GM13977 (cell line): Measurements from ENCODE around the gene OSBPL6.

Experiments used
- DNase-seq: peaks from one replicate; pipeline ENCODE4 v3.0.0; 2012; ENCODE audit warnings: low spot score
- CTCF ChIP-seq: IDR thresholded peaks from 2 replicates; pipeline ENCODE4 v1.5.1; 2012; ENCODE audit warnings: mild to moderate bottlenecking, control low read depth; ENCODE audit not compliant: insufficient read depth; ENCODE audit errors: extremely low read depth, missing control alignments
- in situ Hi-C: fragments of 300-500 bp; cut with MboI; formaldehyde crosslinking; loops from one replicate; pipeline ENCODE4 v1.12.0; 2022; ENCODE audit warnings: low sequenced_read_pairs, low pct_unique_long_range_greater_than_20kb, mixed read lengths, inconsistent platforms; ENCODE audit not compliant: unreplicated experiment

OSBPL6 gene

DNA sequence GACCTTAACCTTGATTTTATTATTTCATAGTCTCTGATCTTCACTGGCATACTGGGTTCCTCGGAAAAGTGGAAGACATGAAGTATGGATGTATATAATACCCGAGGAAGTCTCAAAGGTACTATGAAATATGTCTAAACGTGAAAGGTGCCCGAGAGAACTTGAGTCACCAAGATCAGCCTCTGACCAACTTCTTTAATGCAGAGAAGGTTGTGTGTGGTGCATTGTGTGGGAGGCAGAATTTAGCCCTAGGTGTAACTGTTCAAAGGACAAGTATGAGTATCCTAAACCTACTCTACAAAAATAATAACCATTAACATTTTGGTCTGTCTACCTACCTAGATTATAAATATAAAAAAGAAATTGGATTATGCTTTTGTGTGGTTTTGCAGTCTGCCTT is 36.1 kb downstream of the OSBPL6 start:
- no peak for TF ChIP-seq CTCF
- DNase-seq = no peak
- in situ Hi-C loops = no loop called here

GRCh38 chr2:178233428-178233827 is 39.1 kb downstream of the OSBPL6 start:
- DNase-seq = no peak
- in situ Hi-C loops = no loop called here
- TF ChIP-seq CTCF = no peak

DNA sequence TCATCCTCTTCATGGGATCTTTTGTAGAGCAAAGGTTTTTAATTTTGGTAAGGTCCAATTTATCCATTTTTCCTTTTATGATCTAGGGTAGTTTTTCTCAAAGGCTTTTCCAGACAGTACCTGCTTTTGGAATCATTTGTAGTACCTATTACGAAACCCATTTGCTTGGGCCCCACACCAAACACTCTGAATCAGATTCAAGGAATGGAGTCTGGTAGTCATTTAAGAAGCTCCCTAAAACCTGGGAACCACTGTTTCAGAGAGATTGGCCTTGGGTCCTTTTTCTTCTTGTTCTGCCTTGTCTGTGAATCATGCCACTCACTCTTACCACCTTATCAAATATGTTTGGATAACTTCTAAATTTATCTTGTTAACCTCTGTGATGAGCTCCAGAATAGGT is 40.3 kb downstream of the OSBPL6 start:
- in situ Hi-C loops = no loop called here
- no peak for DNase-seq
- no peak for TF ChIP-seq CTCF

- in situ Hi-C loops = no loop called here
- DNase-seq = no peak
Measured at GRCh38 chr2:178237488-178238153, 43.3 kb downstream of the OSBPL6 start.

DNA sequence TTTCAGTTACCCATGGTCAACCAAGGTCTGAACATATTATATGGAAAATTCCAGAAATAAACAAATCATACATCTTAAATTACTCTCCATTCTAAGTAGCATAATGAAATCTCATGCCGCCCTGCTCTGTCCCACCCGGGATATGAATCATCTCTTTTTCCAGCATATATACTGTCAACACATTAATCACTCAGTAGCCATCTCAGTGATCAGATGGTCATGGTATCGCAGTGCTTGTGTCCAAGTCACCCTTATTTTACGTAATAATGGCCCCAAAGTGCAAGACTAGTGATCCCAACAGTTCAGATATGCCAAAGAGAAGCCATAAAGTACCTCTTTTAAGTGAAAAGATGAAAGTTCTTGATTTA is 43.8 kb downstream of the OSBPL6 start:
- in situ Hi-C loops = no loop called here

More at GRCh38 chr2:178237488-178238153, 43.3 kb downstream of the OSBPL6 start:
- TF ChIP-seq CTCF = no peak

DNA sequence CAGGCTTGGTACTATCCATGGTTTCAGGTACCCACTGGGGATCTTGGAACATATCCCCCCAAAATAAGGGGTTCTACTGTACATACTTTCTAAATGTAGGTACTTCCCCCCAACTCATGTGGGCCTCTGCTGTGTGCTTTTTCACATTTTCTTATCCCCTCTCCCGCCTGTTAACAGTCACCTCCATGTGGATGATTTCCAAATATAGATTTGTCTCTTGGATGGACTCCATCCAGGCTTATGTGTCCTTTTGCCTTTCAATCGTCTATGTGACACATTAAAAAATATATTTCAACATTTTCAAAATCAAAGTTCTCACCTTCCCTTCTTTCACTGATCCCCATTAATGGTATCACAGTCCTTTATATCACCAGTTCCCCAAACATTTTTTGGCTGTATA is 44.4 kb downstream of the OSBPL6 start:
- no peak for DNase-seq
- in situ Hi-C loops = no loop called here
- no peak for TF ChIP-seq CTCF

More for the DNA sequence above, 43.8 kb downstream of the OSBPL6 start:
- TF ChIP-seq CTCF = no peak
- DNase-seq = no peak
